Colonic mucosa (tissue), 4 donors: Measurements from ENCODE around the gene CWC25. TPM values are rescaled to one million over a fixed set of nuclear protein-coding genes. Genes with fewer than 3 reads are reported as not detected.

Experiments used
- DNase-seq: peaks from one replicate; pipeline ENCODE4 v3.0.0-alpha.2; 2020
- H3K27ac ChIP-seq: fragments of 200-600 bp; one replicate; pipeline ENCODE4 v1.8.0; 2021
- H3K27me3 ChIP-seq: fragments of 200-600 bp; one replicate; pipeline ENCODE4 v1.8.0; 2021
- H3K36me3 ChIP-seq: fragments of 200-600 bp; one replicate; pipeline ENCODE4 v1.8.0; 2021
- H3K4me1 ChIP-seq: fragments of 200-600 bp; one replicate; pipeline ENCODE4 v1.8.0; 2021; ENCODE audit warnings: mild to moderate bottlenecking
- H3K4me3 ChIP-seq: fragments of 200-600 bp; one replicate; pipeline ENCODE4 v1.8.0; 2021
- H3K9ac ChIP-seq, 2 donors: one replicate each; pipeline ENCODE4 v1.7.0; 2013; ENCODE audit warnings: control low read depth in 2 of 2, low read depth in 2 of 2, low read length in 2 of 2
- H3K9me3 ChIP-seq: fragments of 200-600 bp; one replicate; pipeline ENCODE4 v1.8.0; 2021
- intact Hi-C: fragments of 100-400 bp; cut with DNase I; formaldehyde crosslinking; loops from one replicate; pipeline ENCODE4 v1.14.1; 2022
- total RNA-seq, 2 donors: library from RNA; stranded (reverse); fragmentation: NEBNext Ultra II Directional in 1 of 2; extraction: Animal tissue kit (Norgen Biotek cat#: 25700) in 1 of 2; gene quantifications; one replicate each; pipeline ENCODE4 v1.2.1, GENCODE V29; 2021
- TF ChIP-seq, protein P1 (sequence below): fragments of 200-600 bp; IDR thresholded peaks from one replicate; pipeline ENCODE4 v1.8.0; 2022; ENCODE audit warnings: antibody characterized with exemption, mild to moderate bottlenecking
- donor health status: healthy.
- donor health status: DM: no; HTN: no; CAD: no.
- donor health status: DM: no; HTN: no; CAD: no.

The CWC25 gene
- total RNA-seq, 2 donors from 2014 or later: 18.7 TPM

DNA sequence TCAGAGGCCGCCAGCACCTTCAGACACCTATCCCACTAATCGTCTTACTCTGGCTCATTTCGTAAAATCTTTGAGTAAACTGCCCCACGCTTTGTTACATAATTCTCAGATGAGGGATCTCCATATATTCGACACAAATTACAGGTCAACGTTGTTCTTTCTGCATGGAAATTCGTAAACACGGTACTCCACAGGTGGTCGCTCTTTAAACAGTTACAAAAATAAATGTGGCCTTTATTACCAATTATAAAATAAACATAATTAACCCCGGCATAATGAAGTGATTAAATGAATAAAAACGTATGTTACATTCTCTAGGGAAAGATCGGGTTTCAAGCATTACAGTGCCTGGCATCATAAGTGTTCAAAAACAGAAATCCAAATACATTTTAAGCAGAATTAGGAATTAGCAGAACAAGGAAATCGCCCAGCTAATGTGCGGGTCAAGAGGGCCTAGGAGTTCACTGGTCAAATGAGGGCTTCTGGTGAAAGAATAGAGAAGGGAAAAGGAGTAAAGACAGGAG, 24.8 kb downstream of the CWC25 start:
- Histone ChIP-seq H3K27ac (peak overlapping the region; percentile 98), H3K4me1 (peaks cover 23% of the 10 kb centered on the region), H3K4me3 (peak overlapping the region; percentile 79), H3K9ac (peak overlapping the region; percentile 66 to 96), H3K36me3 (peaks cover 16% of the 10 kb centered on the region), H3K9me3 (no peaks in the 10 kb centered on the region), H3K27me3 (no peaks in the 10 kb centered on the region)
- TF ChIP-seq, protein P1, sequence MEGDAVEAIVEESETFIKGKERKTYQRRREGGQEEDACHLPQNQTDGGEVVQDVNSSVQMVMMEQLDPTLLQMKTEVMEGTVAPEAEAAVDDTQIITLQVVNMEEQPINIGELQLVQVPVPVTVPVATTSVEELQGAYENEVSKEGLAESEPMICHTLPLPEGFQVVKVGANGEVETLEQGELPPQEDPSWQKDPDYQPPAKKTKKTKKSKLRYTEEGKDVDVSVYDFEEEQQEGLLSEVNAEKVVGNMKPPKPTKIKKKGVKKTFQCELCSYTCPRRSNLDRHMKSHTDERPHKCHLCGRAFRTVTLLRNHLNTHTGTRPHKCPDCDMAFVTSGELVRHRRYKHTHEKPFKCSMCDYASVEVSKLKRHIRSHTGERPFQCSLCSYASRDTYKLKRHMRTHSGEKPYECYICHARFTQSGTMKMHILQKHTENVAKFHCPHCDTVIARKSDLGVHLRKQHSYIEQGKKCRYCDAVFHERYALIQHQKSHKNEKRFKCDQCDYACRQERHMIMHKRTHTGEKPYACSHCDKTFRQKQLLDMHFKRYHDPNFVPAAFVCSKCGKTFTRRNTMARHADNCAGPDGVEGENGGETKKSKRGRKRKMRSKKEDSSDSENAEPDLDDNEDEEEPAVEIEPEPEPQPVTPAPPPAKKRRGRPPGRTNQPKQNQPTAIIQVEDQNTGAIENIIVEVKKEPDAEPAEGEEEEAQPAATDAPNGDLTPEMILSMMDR: no peak
- intact Hi-C loops: no loop called here
- no peak for DNase-seq

DNA sequence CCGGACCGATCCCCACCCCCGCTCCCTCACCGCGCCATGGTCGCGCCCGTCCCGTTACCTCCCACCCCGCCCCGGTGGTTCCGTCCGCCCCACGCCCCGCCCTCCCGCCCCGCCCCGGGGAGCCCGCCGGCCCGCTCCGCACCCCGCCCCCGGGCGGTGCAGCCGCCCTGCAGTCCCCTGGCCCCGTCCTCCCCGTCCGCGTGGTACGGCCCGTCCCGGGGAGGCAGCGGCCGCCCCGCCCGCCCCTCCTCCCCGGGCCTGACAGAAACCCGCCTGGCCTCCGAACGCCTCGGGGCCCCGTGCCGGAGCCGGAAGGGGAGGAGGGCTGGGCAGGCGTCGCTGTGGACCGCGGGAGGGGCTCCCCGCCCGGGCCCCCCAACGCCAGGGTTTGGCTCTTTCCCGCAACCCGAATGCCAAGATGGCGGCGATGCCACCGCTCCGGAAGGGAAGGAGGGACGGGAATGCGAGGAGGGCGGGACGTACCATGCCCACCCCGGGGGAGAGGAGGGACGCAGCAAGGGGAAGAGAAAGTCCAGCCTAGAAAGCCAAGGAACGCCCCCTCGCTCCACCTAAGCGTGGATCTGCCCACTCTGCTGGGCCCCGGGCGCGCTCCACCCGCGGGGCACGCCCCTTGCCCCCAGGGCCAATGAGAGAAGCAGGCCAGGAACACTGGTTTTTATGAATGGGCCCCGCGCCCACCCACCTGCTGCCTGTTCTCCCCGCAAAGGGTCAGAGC, 25.5 kb downstream of the CWC25 start, which contains the start of gene PIP4K2B:
TSS of gene PIP4K2B (minus strand) at position 56 of the 736 bp plus-strand sequence. CDS start 132 bp downstream, outside the sequence.
- peak within 1 kb of the TSS; percentile 98 for H3K27ac ChIP-seq
- peak within 1 kb of the TSS; percentile 91 to 96 for H3K9ac ChIP-seq
- intact Hi-C loops: no loop called here
- no peaks in the 10 kb centered on the region for H3K27me3 ChIP-seq
- peak; percentile 97 for DNase-seq
- H3K36me3 ChIP-seq: peaks cover 12% of the 10 kb centered on the region
- TF ChIP-seq, protein P1: no peak
- no peaks in the 10 kb centered on the region for H3K9me3 ChIP-seq
- peaks cover 23% of the 10 kb centered on the region for H3K4me1 ChIP-seq
- H3K4me3 ChIP-seq: peak within 1 kb of the TSS; percentile 79

DNA sequence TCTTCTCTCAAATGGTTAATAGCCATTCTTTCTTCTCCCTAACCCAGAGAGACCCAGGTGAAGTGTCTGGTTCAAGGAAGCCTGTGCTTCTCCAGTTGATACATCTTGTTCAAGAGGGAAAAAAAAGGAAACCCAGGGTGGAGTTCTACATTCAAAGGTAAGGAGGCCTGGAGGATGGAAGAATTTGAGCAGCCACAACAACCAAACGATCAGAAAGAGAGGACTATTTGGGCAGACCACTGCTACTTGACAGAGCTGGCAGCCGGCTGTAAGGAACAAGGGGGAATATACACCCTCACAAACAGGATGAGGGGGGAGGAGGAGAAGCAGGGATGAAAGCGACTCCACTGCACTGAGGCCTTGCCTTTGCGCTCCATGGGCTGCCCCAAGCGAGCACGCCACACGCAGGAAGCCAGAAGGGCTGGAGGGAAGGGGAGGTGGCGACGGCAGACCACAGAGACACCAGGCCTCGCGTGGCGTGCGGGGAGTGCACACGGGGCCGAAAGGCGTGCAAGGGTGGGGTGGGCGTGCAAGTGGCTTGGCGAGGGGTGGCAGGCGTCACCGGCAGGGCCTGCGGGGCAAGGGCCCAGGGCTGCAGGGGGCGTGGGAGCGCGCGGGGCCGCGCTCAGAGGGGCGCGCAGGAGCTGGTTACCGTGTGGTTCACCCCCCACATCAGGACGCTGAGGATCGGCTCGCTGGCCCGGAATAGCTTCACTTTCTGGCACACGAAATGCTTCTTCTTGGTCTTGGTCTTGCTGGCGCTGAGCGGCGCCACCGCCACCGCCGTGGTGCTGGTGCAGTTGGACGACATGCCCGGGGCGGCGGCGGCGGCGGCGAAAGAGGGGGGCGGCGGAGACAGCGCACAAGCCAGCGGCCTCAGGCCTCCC, 26.3 kb downstream of the CWC25 start:
- peak; percentile 54 for DNase-seq
- Histone ChIP-seq H3K27ac (peak overlapping the region; percentile 98), H3K9ac (peak overlapping the region; percentile 82 to 91), H3K27me3 (no peaks in the 10 kb centered on the region), H3K4me1 (peaks cover 23% of the 10 kb centered on the region), H3K36me3 (peaks cover 6% of the 10 kb centered on the region), H3K4me3 (peak overlapping the region; percentile 79), H3K9me3 (no peaks in the 10 kb centered on the region)
- TF ChIP-seq, protein P1: no peak
- intact Hi-C loops: no loop called here

DNA sequence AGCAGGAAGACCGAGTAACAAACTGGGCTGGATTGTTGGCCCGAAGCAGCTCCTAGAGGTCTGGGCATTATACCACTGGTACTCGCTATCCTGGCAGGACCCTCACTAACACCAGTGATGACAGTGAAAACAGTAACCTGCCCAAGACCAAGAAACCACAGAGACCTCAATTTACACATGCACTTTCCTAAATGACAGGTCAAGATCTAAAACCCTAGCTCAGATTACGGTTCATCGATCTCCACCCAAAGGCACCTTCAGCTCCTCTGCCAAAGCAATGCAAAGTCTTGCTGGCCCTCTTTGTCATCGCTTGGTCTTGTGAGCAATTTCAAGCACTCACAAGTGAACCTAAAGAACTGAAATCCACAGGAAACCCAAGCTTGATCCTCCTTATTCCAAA, 27.3 kb downstream of the CWC25 start:
- DNase-seq: no peak
- intact Hi-C loops: no loop called here
- Histone ChIP-seq H3K9ac (peak overlapping the region; percentile 8 to 19), H3K27ac (no peak overlapping the region), H3K9me3 (no peaks in the 10 kb centered on the region), H3K27me3 (no peaks in the 10 kb centered on the region), H3K4me3 (peak overlapping the region; percentile 79), H3K36me3 (no peaks in the 10 kb centered on the region), H3K4me1 (peaks cover 23% of the 10 kb centered on the region)
- TF ChIP-seq, protein P1: no peak

DNA sequence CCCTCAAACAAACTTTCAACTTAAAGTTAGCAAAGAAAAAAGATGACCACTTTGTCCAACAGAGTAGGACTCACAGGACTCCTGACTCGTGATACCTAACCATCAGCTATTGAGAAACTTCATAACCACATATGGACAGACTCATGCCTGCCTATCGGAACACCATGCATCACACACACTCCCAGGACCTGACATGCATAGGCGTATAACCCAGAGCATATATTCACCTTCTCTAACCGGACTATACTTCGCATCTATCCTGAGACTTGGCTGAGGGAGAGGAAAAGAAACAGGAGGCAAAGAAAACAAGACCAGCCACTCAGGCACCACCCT, 28.0 kb downstream of the CWC25 start:
- intact Hi-C loops: no loop called here
- no peak overlapping the region for H3K4me3 ChIP-seq
- H3K27ac ChIP-seq: no peak overlapping the region
- TF ChIP-seq, protein P1: no peak
- no peaks in the 10 kb centered on the region for H3K9me3 ChIP-seq
- no peaks in the 10 kb centered on the region for H3K36me3 ChIP-seq
- H3K27me3 ChIP-seq: no peaks in the 10 kb centered on the region
- H3K9ac ChIP-seq: peak overlapping the region in 1 of 2 donors; percentile 8
- H3K4me1 ChIP-seq: peaks cover 23% of the 10 kb centered on the region
- no peak for DNase-seq
